ENCODE results near the gene XXYLT1.
"Not testable (repeated sequence)": the region's sequence is repeated elsewhere in the genome, so short reads cannot be mapped to it uniquely, and the experiment has no call there.

Gene XXYLT1

DNA sequence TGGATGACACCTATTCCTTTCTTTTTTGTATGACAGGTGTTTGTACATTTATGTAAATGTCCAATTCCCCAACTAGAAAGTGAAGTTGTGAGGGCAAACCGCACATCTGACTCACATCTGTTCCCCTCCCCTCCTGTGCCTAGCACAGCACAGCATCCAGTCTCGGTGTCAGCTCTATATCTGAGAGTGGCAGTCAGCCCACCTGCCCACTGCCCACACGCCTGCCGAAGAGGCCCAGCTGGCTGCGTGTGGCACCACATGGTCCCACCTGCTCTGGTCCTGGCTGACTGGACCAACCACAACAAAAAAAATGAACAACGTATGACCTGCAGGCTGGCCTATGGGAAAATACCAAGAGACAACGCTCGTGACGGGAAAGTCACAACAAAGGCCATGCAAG is 62.8 kb downstream of the XXYLT1 start:
- no peak for DNase-seq (ENCODE audit: low read depth in 3 of 3)

DNA sequence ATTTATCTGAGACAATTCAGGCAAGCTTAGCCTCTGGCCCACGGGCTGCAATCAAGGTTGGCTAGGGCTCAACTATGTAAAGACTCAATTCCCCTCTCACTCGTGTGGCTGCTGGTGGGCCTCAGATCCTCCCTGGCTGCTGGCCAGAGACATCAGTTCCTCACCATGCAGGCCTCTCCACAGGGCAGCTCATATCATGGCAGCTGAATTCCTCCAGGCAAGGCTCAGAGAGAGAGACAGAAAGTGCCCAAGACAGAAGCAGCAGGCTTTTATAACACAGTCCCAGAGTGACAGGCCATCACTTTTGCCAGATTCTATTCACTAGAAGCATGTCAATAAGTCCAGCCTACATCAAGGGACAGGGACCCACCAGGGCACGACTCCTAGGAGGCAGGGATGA is 63.2 kb downstream of the XXYLT1 start:
- no peak for DNase-seq (ENCODE audit: low read depth in 3 of 3)

DNA sequence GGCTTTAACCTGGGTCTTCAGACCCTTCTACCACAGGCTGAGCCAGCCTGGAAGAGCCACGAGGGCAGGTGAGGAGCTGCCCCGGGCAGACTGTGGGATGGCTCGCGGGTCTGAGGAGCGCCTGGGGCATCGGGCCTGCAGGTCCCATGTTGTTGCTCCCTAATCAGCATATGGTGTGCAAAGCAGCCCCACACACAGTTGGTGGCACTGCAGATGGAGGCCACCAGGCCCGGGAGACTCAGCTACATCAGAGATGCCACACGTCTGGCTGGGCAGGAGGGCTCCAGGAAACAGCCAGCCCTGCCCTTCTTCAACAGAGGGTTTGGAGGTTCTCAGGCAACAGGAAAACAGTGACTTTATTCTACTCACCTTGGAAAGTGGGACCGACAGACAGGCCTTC is 63.9 kb downstream of the XXYLT1 start:
- no peak for DNase-seq (ENCODE audit: low read depth in 3 of 3)

DNA sequence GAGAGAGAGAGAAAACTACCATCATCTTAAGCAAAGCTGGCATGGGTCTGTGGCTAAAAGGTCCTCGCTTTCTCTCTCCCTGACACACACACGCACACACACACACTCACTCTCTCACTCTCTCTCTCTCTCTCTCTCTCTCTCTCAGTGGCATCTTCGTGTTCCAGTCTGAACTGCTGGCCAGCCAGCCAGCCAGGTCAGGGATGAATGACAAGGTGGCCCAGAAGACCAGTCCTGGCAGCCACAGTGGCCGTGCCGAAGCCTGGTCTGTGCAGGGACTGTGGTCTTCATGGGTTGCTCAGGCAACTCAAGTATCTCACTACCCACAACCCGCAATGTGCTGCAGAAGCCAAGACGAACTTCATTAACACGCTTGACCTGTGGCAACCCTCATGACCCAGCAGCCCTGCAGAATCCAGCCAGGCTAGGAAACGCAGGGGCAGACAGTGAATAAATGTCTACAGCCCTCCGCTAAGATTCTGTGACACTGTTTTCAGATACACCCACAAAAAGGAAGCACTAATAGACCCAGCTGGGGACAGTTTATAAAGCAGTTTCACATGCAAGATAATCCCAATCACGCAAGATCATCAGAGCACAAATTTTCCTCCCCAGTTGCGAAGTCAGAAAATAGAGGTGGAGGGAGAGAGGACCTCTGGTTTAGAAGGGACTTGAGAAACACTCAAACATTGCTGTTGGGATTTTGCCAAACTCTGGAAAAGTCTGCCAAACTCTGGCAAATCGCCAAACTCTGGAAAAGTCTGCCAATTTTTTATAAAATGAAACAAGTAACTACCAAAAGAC is 66.4 kb downstream of the XXYLT1 start:
- DNase-seq (ENCODE audit: low read depth in 3 of 3), result no peak

DNA sequence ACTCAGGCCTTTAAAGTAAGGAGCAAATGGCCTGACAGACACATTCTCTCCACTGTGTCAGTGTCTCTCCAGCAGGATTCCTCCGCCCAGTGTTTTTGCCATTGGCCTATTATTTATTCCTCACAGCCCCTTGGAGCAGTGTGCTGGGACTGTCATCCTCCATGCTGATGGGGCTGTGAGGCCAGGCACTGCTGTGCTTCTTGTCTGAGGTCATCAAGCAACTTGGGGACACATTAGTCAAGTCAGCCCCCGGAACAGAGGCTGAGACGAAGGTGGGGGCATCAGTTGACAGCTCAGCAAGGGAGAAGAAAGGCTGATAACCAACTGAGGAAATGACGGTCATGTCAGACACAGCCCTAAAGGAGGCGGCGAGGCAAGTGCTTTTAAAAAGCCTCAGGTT is 67.4 kb downstream of the XXYLT1 start:
- no peak for DNase-seq (ENCODE audit: low read depth in 3 of 3)

DNA sequence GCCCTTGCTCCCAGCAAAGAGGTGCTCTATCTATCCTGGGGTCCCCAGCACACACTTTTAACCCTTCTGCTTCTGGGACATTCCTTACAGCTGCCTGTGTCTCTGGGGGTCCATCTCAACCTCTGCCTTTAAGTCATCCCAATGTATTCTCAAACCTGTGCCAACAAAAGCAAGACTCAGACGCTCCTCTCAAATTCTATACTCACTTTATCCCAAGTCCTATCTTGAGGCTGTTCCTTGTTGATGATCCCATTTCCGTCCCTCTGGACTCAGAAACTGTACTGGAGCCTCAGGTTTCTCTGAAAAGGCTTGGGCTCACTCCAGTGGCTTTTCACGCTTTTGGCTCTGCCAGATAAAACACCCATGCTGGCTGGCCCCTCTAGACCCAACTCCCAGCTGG is 69.7 kb downstream of the XXYLT1 start:
- no peak for DNase-seq (ENCODE audit: low read depth in 3 of 3)

DNA sequence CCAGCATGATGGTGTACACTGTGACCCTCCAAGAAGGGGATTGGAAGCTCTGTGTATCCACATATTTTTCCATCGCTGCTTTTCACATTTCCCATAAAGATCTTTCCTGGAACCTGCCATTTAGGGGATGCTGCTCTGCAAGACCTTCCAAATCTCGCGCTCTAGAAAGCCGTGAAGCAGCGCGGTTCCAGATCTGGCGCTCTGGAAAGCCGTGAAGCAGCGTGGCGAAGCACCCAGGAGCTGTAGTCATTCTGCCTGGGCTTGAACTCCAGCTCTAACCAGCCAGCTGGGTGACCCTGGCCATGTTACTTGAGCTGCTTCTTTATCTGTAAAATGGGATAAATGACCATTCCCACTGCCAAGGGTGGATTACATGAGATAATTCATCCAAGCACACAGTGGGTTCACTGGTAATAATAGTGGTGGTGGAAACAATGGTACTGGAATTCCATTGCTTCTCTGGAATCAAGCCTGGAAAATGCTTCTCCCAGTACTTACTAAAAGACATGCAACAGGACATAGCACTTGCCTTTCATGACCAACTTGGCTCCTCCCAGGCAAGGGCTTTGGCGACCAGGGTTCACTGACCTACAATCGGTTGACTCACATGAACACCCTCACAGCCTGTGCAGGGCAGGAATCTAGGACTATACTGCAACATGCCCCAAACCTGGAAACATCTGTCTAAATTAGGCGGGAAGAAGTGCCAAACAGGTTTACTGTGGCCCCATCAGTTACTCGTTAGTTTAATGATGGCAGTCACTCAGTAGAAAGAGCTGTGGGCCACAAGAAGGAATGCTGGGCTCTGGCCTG is 70.7 kb downstream of the XXYLT1 start:
- no peak for DNase-seq (ENCODE audit: low read depth in 3 of 3)

DNA sequence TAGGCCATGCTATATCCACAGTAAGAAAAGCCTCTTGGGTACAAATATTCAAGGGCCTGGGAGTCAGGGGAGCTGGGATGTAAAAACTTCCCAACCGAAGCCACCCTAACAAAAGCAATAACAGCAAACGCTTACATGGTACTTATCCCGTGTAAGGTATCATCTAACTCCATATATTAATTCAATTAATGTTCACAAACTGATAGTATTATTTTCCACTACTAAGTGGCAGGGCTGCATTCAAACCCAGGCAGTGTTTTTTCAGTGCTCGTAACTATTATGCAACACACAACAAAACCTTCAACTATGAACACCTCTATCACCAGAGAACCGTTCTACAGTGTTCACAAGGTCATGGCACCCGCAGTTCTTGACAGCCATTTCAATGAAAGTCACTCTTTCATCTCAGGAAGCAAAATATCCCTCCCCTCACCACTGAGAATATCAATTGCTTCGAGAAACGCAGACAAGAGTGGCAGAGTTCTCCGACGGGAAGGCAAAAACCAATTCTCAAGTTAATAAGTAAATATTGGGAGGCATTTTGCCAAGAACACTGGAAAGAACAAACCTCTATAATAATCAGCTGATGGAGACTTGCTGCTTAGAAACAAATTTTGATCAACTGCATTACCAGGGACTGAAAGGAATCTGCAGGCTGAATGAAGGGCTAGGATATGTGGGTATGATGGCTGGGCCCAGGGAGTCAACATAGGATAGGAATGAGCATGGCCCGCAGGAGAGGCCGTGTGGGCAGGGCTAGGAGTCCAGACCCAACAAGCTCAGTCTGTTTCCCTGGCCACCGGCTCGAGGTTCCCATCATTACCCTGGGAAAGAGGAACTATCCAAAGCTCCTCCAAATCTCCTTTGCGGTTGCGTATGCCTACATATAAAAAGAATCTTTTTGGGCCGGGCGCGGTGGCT is 72.3 kb downstream of the XXYLT1 start:
- DNase-seq (ENCODE audit: low read depth in 3 of 3), result no peak

DNA sequence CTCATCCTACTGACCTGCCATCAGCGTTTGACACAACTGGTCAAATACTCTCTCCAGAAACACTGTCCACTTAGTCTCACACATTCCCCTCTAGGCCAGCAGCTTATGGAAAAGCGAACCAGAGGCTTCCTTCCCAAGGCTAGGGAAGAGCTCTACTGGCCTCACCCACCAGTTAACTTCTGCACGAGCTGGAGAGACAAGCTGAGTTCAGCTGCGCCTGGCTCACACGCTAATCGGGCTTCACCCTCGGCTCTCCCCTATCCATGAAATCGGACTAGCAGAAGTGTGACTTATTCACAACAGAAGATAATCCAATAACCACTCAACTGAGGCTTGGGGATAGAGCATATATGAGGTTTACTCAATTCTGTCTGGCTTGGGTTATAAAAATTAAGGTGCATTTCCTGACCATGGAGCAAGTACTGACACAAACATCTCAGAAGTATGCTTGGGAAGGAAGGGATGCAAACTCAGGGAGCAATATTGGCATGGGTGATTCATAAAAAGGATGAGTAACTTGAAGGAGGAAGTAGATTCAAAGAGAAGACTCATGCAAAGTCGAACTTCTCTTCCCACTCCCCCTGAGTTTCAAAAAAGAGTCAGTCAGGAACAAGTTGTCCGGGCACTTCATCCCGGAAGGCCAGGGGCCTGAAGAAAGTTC is 73.1 kb downstream of the XXYLT1 start:
- no peak for DNase-seq (ENCODE audit: low read depth in 3 of 3)

DNA sequence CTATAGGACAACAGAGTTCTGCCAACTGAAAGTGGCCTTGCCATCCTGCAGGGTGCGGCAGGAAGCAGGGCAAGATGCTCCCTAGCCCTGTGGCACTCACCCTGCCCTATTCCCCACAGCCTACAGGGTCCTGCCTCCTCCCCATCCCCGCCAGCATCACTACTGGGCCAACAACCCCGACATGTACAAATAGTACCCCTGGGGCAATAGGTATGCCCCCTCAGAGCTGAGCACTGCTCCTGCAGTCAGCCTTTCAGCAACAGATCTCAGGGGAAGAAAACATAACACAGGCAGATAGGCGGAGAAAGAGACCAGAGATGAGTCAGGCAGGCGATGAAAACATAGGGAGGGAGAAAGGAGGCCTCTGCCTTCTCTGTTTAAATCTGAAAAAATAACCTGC is 74.7 kb downstream of the XXYLT1 start:
- DNase-seq (ENCODE audit: low read depth in 3 of 3), result no peak

DNA sequence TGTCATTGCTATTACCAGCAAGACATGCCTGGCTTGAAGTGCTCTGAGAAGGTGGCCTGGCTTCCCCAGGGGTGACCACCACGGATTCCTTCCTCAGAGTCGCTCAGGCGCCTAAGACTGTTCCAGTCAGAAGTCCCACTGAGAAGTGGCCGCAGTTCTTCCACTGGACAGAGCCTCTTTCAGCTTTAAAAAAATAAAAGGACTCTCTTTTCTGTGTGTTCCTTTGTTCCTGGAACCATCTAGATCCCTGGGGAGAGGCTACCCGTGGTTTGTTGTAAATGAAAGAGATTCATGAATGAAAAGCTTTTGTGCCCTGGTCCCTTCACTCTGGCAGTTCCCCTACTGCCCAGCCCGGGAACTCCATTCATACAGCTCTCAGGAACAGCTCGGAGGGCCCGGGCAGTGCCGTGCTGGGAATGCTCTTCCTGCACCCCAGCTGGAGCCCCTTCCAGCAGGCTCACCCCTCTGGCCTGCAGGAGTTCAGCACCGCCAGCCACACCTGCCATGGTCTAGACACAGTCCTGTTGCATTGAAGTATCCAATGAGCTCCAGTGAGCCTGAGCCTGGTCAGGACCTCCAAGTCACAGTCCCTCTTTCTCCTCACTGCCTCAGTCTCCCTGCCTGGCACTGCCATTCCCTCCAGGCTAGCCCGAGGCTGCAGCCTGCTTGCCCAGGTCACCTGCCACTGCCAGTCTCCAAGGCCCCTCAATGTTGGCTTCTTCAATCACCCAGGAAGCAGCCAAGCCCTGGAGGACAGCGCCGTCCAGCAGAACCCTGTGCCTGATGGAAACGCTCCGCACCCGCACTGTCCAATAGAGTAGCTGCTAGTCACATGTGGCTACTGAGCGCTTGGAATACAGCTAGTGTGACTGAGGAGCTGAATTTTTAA is 75.4 kb downstream of the XXYLT1 start:
- DNase-seq (ENCODE audit: low read depth in 3 of 3), result no peak

DNA sequence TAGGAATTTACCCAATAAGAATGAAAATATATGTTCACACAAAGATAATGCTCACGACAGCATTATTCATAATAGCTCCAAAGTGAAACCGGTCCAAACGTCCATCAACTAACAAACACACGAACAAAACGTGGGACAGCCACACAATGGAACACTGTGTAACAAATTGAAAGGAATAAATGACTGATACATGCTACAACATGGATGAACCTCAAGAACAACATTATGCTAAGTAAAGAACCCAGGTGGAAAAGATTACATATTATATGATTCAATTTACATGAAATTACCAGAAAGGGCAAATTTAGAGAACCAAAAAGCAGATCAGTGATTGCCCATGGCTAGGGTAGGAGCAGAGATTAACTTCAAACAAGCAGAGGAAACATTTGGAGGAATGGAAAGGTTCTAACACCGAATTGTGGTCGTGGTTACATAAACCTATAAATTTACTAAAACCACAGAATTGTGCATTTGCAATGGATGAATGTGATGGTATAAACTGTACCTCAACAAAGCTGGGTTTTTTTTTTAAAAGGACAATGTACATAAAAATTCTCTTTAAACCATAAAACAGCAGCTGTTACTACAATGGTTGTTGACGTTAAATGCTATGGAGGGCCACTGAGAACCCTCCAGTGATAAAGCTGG is 76.3 kb downstream of the XXYLT1 start:
- no peak for DNase-seq (ENCODE audit: low read depth in 3 of 3)

DNA sequence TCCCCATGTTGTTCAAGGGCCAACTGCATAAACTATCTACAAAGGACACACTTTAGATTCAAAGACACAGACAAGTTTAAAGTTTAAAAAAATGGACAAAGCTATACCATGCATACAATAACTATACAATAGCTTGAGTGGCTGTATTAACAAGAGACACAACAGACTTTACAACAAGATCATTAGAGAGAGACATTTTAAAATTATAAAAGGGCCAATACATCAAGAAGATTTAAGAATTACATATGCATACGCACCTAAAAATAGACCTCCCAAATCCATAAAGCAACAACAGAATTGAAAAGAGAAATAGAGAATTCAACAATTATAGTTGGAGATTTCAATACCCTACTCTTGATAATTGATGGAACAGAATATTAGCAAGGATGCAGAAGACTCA is 79.4 kb downstream of the XXYLT1 start:
- no peak for DNase-seq (ENCODE audit: low read depth in 3 of 3)

DNA sequence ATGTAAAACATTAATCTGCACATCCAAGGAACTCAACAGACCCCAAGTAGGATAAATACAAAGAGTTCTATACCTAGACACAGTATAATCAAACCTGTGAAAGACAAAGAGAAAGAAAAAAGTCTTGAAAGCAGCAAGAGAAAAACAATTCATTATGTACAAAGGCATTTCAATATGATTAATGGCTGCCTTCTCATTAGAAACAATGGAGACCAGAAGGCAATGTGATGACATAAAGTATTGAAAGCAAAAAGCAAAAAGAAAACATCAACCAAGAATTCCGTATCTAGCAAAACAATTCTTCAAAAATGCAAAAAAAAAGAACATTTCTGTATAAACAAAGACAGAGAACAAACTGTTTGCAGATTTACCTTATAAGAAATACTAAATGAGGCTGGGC is 81.1 kb downstream of the XXYLT1 start:
- no peak for DNase-seq (ENCODE audit: low read depth in 3 of 3)

DNA sequence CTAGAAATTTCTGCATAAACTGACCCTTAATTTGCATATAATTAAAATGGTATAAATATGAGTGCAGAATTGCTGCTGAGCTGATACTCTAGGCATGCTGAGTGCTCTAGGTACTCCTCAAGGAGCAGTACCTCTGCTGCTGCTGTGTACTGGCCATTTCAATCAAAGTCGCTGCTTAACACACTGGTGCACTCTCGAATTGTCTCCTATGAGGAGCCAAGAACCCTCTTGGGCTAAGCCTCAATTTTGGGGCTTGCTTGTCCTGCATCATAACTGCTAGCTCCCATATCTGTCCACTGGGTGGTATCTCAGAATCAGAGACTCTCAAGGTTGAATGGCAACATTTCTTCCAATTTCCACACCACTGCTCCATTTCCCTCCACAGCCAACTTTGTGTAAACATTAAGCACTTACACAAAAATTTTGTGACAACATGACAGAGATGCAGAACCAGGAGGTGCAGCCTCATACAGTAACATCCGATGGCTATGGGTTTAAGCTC is 82.5 kb downstream of the XXYLT1 start:
- DNase-seq (ENCODE audit: low read depth in 3 of 3), result no peak

DNA sequence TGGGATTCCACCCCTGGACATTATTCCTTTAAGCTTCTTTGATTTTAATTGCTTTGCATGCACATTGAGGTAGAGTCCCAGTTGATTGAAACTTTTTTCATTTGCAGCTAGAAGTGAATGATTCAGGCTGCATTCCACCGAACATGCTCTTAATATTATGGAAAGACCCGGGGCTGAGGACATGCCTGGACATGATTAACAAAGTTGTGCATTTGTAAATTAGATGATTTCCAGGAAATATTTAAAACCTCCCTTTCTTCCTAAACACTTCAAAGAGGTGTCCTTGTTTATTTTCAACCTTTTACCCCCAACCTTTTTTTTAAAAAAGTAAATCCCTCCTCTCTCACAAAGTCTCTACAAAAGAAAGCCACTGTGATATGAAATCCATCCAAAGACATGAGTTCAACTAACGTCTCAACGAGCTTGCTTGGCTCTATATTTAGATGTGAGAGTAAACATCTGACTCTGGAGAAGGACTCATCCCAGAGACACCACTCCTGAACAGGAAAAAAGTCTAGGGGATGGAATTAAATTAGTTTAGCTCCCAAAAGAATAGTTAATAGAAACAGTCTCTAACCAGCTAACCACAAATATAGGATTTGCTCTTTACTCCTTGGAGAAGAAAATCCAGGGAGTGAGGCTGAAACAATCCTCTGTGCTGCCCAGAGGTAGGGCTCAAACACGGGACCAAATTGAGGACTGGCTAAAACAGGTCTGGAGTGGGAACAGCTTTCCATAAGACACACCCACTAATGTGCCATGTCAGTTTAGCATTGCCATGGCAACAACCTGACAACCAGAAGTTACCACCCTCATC is 83.1 kb downstream of the XXYLT1 start:
- DNase-seq (ENCODE audit: low read depth in 3 of 3), result no peak

DNA sequence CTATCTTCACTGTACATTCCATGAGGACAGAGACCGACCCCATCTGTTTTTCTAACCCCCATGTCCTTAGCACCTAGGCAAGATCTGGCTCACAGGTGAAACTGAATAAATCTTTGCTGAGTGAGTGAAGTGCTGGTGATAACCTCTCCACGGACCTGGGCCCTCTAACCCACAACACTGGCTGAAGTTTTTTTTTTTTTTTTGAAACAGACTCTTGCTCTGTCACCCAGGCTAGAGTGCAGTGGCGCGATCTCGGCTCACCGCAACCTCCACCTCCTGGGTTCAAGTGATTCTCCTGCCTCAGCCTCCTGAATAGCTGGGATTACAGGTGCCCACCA is 84.3 kb downstream of the XXYLT1 start:
- DNase-seq (ENCODE audit: low read depth in 3 of 3), result not testable (repeated sequence)

DNA sequence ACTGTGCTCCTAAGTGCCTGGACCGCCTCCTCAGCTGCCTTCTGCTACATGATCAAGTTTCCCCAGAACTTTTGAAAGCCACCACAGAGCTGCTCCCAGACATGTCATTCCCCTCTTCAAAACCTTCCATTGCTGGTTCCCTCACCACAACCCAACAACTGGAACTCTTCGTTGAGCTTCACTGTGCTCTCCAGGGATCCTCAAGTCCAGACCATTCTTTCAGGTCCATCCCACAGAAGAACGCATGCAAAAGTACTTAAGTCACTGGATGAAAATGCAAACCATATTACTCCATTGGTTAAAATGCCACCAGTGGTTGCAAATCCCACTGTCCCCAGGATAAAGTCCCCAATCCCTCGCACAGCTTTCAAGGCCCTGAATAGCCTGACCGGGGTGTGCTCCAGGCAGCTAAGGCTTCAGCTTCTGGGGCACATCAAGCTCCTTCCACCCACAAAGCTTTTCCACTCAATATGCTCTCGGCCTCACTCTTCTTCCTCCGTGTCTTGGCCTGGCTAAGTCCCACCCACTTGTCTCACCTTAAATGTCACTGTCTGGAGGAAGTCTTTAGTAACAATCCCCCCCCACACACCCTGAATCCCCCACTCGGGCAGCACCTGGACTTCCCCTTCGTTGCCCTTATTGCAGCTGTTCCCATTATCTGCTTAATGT is 84.8 kb downstream of the XXYLT1 start:
- DNase-seq (ENCODE audit: low read depth in 3 of 3), result no peak

DNA sequence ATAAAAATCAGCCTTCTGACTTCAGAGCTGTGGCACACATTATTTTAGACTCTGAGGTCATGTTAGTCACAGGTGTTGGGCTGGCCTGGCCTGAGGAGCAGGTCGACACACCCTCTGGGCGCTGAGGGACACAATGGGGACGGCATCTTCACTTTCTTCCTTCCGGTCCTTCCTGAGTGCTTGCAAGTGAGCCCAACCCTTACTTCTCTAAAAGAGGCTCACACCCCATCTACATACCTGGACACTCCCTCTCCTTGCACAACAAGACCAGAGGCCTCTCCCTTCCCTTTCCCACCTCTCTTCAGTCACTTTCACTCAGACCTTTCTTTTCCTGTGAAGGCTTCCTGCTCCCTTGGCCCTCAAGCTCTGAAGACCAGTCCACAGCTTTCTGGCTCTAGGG is 85.4 kb downstream of the XXYLT1 start:
- DNase-seq (ENCODE audit: low read depth in 3 of 3), result no peak
